GM19463 (cell line): Measurements from ENCODE around the gene SLC34A3.
"Not testable (repeated sequence)": the region's sequence is repeated elsewhere in the genome, so short reads cannot be mapped to it uniquely, and the experiment has no call there.

Experiments
- ATAC-seq: cut with Tn5 transposase; IDR thresholded peaks from one replicate; pipeline ENCODE4 v1.9.1; 2021; ENCODE audit warnings: mild to moderate bottlenecking, moderate library complexity; ENCODE audit not compliant: unreplicated experiment

The SLC34A3 gene

DNA sequence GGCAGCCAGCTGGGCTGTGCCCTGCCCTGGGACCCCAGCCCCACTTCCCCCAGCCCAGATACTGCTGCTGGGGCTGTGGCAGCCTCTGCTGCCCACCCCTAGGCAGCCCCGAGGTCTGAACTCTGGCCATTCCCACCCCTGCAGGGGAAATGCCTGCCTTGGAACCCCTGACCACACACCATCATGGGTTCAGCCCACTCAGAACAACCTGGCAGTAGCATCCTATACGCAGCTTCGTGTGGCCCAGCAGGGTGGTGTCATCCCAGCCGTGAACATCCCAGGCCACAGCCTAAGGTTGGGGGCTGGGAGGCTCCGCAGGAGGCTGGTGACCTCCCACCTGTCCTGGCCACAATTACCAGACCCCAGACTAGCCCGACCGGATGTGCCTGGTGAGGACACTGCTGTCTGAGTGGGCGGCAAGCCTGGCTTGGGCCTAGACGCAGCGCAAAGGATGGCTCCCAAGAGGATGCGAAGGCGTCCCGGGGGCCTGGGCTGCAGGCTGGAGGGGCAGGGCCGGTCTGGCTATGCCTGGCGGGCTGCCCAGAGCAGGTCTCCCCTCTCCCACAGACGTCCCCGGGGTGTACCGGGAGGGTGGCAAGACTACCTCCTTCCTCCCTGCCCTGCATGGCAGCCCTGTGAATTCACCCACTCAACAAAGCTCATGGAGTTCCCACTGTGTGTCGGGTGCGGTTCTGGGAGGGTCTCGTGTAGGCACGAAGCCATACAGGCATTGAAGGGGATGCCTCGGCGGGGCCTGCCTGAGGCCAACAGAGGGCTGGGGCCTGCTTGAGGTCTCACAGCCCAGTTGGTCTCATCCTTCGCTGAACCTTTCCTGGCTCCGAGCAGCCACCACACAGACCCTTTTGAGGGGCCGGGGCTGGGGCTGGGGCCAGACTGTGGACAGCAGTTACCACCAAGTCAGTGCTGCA is 1.5 kb upstream of the SLC34A3 start:
- no peak for ATAC-seq

DNA sequence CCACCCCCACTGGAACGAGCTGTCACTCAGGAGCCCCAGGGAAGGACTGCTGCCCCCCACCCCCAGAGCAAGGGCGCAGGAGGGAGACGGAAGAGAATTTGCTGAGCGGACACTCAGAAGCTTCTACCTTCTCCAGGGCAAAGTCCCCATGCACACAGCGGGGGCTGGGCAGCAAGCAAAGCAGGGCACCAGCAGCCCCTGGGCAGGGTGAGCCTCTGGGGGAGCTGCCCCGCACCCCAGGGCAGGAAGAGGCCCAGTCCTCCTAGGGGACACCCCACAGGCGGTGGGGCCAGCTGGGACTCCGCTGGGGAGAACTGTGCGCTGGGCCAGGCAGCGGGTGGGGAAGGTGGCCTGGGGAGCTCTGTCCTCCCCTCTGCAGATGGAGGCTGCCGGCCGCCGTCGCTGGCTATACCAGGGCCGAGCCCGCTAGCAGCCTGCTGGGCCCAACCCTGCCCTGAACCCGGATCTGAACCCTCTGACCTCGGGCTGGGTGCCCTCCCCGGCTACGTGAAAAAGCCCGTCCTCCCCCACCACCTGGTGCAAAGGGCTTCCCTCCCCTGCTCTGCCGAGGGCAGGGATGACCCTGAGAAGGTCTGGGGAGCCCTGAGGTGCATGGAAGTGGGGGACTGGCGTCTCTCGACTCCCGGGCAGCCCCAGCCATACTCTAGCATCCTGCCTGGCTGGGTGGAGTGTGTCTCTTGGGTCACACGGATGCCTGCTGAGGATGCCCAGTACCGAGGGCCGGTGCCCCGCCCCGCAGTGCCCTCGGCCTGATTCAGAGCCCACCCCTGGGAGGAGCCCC is 597 bp upstream of the SLC34A3 start:
- ATAC-seq = no peak

DNA sequence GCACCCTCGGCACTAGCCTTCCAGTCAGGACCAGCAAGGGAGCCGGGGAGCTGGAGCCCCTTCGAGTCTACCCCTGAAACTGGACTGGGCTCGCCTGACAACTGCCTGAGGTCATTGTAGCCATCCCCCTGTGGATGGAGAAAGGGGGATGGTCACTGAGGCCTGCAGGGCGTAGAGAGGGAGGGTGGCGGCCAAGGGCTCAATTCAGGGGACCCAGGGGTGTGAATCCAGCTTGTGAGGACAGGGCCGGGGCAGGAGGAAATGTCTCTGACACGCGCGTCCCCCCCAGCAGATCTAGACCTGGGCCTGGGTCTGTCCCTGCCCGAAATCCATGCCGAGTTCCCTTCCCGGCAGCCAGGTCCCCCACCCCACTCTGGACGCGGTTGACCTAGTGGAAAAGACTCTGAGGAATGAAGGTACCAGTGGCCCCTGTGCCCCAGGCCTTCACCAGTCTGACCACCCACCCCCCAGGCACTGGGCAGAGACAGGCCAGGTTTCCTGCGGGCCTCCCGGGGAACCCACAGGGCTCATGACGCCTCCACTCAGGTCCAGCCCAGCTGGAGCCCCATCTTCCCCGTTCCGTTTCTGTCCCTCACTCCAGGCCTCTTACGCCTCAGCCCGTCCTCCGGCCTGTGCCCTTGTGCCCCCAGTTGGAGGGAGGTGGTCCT is 805 bp downstream of the SLC34A3 start:
- no peak for ATAC-seq

DNA sequence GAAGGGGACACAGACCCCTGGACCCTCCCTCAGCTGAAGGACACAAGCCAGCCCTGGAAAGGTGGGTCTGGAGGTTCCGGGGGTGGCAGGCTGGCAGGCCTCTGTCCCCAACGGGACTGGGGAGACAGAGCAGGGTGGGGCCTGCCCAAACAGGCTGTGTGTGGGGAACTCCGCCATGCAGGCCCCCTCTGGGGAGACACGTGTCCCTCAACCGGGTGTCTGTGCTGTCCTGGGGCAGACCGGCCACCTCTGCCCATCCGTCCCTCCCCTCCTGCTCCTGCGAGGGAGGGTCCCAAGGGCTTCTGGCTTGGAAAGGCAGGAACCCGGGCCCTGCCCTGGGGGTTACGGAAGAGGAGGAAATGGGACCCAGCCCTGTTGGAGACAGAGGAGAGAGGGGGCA is 1.4 kb downstream of the SLC34A3 start:
- no peak for ATAC-seq

DNA sequence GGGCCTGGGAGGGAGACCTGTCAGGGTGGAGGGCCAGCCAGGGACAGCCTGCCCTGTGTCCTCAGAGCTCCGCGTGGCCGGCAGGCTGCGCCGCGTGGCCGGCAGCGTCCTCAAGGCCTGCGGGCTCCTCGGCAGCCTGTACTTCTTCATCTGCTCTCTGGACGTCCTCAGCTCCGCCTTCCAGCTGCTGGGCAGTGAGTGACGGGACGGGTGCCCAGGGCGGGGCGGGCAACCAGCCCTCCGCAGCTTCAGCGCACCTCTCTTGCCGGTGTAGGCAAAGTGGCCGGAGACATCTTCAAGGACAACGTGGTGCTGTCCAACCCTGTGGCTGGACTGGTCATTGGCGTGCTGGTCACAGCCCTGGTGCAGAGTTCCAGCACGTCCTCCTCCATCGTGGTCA is 1.8 kb downstream of the SLC34A3 start:
- no peak for ATAC-seq

DNA sequence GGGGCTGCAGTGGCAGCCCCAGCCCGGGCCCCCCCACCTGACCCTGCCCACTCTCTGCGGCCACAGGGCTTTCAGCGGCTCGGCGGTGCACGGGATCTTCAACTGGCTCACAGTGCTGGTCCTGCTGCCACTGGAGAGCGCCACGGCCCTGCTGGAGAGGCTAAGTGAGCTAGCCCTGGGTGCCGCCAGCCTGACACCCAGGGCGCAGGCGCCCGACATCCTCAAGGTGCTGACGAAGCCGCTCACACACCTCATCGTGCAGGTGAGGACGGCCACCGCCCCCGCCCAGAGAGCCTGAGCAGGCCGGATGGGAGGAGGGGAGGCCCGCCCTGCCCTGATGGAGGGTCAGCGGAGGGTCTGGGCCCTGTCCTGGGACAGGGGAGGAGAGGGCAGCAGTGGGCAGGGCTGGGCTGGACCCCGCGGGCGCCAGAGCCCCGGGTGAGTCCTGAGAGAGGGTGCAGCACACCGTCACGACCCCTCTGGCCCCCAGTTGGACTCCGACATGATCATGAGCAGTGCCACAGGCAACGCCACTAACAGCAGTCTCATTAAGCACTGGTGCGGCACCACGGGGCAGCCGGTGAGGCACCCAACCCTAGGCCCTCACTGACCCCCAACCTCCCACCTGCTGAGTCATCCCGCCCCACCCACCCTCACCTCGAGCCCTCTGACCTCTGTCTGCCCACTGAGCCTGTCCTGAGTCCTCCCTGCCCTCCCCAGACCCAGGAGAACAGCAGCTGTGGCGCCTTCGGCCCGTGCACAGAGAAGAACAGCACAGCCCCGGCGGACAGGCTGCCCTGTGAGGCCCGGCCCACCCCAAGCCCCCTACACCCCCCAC is 2.7 kb downstream of the SLC34A3 start:
- ATAC-seq = no peak

DNA sequence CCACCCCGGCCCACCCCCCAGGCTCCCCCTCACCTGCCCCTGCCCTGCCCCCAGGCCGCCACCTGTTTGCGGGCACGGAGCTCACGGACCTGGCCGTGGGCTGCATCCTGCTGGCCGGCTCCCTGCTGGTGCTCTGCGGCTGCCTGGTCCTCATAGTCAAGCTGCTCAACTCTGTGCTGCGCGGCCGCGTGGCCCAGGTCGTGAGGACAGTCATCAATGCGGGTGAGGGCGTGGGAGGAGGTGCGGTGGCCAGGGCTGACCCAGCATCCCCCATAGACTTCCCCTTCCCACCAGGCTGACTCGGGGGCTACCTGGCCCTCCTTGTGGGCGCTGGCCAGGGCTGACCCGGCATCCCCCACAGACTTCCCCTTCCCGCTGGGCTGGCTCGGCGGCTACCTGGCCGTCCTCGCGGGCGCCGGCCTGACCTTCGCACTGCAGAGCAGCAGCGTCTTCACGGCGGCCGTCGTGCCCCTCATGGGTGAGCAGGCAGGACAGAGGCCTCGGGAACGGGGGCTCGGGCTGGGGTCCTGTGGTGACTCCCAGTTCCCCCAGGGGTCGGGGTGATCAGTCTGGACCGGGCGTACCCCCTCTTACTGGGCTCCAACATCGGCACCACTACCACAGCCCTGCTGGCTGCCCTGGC is 3.5 kb downstream of the SLC34A3 start:
- no peak for ATAC-seq

DNA sequence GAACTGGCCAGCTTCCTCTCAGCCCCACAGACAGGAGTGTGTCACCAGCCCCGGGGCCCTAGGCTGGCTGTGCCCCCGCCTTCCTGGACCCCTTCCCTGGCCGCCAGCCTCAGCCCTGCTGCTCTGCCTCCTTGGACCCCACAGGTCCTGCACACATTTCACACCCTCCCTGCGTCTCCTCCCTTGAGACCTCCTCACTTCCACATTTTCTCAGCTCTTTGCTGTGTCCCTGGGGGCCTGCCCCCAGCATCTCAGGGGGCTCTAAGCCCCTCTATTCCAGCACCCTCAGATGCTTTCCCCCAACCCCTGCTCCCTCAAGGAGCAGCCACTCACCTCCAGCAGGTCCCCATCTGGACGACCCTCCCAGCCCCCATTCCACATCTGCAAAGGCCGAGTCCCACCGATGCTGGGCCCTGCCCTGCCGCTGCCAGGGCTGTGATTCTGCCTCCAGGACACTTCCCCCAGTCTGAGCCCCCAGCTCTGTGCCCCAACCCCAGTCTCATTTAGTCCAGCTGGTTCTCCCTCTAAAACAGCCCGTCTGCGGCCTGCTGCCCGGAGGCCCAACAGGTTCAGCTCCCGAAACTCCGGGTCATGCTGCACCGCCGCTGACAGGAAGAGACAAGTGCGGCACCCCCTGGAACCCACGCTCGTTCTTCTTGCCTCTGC is 4.2 kb downstream of the SLC34A3 start:
- no peak for ATAC-seq

DNA sequence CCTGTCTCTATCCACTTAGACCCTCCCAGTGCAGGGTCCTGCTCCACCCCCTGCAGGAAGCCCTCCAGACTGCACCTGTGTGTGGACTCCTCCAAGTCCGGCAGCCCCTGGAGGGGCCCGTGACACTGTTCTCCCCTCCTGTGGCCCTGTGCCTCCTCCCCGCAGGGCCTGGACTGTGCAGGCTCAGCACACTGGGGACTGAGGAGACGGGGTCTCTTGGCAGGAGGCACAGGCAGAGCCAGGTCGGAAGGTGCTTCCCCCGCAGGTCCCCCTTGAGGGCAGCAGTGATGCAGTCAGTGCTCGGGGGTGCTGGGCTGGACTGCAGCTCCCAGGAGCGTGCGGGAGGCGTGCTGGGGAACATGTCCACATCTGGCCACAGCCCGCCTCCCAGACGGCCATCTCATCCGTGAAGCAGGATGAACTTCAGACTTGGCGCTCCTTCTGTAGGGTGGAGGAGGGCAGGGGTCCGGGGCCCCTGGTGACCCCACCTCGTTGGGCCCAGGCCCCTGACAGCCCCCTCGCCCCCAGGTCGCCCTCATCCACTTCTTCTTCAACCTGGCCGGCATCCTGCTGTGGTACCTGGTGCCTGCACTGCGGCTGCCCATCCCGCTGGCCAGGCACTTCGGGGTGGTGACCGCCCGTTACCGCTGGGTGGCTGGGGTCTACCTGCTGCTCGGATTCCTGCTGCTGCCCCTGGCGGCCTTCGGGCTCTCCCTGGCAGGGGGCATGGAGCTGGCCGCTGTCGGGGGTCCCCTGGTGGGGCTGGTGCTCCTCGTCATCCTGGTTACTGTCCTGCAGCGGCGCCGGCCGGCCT is 4.9 kb downstream of the SLC34A3 start:
- ATAC-seq = no peak

DNA sequence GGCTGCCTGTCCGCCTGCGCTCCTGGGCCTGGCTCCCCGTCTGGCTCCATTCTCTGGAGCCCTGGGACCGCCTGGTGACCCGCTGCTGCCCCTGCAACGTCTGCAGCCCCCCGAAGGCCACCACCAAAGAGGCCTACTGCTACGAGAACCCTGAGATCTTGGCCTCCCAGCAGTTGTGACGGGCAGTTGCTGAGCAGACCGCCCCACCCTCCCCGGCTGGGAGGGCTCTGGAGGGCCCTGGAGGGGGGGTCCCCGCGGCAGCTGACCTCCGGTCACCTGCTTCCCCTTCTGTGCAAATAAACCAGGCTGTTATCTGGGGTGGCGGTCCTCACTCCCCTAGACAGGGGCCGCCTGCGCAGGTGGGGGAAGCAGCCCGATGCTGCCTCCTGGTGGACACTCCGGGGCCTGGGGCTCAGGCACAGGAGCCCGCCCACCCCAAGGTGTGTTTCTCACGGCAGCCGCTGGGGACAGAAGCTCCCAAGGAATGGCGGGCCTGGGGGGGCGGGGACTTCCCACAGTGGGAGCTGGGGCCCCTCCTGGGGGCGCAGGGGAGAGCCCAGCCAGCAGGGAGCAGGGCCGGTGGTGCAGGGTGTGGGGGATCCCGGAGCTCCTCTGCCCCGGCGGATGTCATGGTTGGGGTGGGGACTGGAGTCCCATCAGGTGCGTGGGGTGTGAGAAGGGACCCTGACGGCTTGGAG is 5.7 kb downstream of the SLC34A3 start:
- no peak for ATAC-seq

DNA sequence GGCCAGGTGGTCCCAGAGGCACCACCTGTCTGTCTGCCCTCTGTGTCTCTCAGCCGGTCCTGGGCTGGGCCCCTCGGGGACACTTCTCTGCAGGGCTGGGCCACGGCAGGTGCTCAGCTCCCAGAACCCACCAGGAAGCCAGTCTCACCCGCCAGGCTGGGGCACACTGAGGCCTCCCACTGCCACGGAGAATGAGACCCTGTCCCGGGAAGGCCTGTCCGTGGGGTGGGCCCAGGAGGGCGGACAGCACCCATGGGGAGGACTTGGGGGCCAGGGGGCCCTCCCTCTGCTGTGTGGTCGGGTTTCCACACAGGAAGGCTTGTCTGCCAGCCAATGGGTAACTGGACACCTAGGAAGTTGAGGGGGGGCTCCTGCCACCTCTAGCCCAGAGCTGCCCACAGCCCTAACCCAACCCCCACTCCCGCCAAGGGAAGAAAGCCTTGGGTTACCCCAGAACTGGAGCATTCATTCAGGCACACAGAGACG is 6.3 kb downstream of the SLC34A3 start:
- ATAC-seq = no peak

DNA sequence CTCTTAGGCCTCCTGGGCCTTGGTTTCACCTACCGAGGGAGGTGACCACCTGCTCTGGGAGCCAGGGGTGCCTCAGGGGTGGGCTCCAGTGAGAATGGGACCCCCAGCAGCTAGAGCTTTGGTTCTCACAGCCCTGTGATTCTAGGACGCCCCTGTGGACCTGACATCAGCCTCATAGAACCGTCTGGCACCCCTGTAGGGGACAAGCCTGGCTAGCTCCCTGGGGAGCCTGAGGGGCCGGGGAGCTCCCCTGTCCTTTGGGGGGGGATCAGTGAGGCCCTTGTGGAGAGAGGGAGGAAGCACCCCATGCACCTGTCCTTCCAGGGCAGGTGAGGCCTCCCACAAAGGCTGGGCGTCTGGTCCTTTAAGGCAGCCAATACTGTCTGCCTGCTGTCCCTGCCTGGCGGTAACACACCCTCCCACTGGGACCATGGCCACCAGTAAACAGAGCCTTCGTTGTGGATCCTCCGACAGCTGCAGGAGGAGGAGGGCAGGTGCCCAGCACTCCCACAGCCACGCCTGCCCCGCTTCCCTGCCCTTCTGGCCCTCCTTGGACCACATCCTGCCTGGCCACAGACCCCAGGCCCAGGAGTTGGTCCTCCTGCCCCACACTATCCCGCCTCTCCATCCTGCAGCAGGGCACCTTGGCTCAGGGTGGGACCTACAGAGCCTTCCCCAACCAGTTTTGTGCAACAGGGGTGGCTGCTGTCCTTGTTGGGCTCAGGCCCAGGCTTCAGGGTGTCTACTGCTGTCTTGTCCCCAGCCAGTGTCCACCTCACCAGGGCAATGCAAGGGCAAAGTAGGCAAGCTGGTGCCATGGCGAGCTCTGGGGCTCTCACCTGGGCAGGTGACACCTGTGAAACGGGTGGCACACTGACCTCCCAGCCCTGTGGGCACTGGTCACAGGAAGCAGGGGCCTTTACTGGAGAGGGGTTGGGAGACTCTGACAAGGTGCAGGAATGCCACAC is 7.3 kb downstream of the SLC34A3 start:
- no peak for ATAC-seq

DNA sequence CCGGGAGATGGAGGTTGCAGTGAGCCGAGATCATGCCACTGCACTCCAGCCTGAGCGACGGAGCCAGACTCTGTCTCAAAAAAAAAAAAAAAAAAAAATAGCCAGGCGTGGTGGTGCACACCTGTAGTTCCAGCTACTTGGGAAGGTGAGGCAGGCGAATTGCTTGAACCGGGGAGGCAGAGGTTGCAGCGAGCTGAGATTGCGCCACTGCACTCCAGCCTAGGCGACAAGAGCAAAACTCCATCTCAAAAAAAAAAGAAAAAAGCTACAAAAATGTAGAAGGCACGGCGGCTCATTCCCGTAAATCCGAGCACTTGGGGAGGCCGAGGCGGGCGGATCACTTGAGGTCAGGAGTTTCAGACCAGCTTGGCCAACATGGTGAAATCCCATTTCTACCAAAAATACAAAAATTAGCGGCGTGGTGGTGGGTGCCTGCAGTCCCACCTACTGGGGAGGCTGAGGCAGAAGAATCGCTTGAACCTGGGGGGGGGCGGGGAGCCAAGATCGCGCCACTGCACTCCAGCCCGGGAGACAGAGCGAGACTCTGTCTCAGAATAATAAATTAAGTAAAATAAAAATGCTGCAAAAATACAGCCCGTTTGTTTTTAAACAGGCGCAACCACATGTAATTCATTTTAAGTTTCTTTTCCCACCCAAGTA is 9.0 kb downstream of the SLC34A3 start:
- not testable (repeated sequence) for ATAC-seq

DNA sequence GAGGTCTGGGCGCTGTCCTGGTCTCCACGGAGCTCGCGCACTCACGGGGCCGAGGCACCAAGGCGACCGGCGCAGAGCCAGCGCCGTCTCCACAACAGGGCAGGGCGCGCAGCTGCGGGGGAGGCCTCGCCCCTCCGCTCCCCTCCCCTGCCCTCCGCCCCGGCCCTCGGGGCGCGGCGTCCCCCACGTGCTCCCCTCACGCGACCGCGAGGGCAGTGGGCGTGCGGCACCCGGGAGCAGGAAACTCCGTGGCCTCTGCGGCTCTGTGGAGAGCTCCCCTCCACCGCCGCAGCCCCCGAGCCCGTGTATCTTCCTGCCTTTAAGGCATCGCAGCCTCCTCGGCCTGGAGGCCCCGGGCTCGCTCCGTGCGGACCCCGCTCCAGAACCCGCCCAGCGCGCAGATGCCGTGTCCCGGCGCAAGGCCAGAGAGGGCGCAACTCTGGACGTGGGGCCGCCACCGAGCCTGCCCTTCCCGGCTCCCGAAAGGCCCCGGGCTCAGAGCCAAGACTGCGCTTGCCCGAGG is 9.7 kb downstream of the SLC34A3 start:
- peak; percentile 25 for ATAC-seq

DNA sequence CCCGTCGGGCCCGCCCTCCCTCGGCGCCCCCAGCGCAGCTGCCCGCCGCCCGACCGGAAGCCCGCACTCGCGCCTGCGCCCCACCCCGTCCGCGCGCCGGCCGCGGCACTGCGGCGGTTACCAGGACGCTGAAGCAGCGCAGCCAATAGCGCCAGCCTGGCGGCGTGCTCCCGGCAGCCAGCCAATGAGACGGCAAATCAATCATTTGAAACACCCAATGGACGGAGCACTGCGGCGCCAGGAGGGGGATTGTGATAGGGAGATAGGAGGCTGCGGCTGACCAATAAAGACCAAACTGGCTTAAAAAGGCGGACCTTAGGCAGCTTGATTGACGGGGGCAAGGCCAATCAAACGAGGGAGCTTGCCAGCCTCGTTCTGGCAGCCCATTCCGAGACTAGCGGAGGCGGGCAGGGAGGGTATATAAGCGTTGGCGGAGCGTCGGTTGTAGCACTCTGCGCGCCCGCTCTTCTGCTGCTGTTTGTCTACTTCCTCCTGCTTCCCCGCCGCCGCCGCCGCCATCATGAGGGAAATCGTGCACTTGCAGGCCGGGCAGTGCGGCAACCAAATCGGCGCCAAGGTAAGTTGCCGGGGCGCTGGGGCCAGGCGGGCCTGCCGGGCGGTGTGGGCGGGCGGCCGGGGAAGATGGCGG is 10.3 kb downstream of the SLC34A3 start, which contains the start of gene TUBB4B:
Gene TUBB4B, plus strand, starts transcription at position 447 of the 649 bp plus-strand sequence. Its CDS starts 74 bp downstream, at position 521.
- peak; percentile 77 for ATAC-seq
